IMR-90 (cell line): ENCODE data around the gene PTH1R.

Experiments
- BHLHE40 ChIP-seq: fragments of 150-350 bp; IDR thresholded peaks from 2 replicates; pipeline ENCODE4 v1.6.1; 2016; ENCODE audit warnings: mild to moderate bottlenecking, low read depth, low read length
- CEBPB ChIP-seq: IDR thresholded peaks from 2 replicates; pipeline ENCODE4 v1.6.1; 2012; ENCODE audit warnings: low read depth, low read length, improper control_type of control experiment
- CHD1 ChIP-seq: IDR thresholded peaks from 2 replicates; pipeline ENCODE4 v1.6.1; 2012; ENCODE audit warnings: low read depth, low read length, improper control_type of control experiment
- CTCF ChIP-seq: conservative IDR thresholded peaks from 2 replicates; pipeline ENCODE4 v1.5.1; 2012; ENCODE audit warnings: mild to moderate bottlenecking, low read depth, low read length, improper control_type of control experiment
- ELK1 ChIP-seq: fragments of 150-350 bp; IDR thresholded peaks from 2 replicates; pipeline ENCODE4 v1.6.1; 2016; ENCODE audit warnings: low read depth, mild to moderate bottlenecking, low read length, moderate library complexity, borderline replicate concordance
- FOS ChIP-seq: fragments of 150-350 bp; IDR thresholded peaks from 2 replicates; pipeline ENCODE4 v1.6.1; 2016; ENCODE audit warnings: low read depth, low read length
- MAFK ChIP-seq: IDR thresholded peaks from 2 replicates; pipeline ENCODE4 v1.6.1; 2012; ENCODE audit warnings: low read depth, low read length, improper control_type of control experiment
- MAZ ChIP-seq: IDR thresholded peaks from 2 replicates; pipeline ENCODE4 v1.6.1; 2012; ENCODE audit warnings: low read depth, mild to moderate bottlenecking, low read length, improper control_type of control experiment, moderate library complexity, borderline replicate concordance
- NFE2L2 ChIP-seq: fragments of 150-350 bp; IDR thresholded peaks from 2 replicates; pipeline ENCODE4 v1.6.1; 2016; ENCODE audit warnings: low read depth, mild to moderate bottlenecking, low read length
- POLR2A ChIP-seq: IDR thresholded peaks from 2 replicates; pipeline ENCODE4 v1.6.1; 2012; ENCODE audit warnings: mild to moderate bottlenecking, low read depth, low read length
- RAD21 ChIP-seq: IDR thresholded peaks from 2 replicates; pipeline ENCODE4 v1.6.1; 2012; ENCODE audit warnings: low read length, improper control_type of control experiment
- RCOR1 ChIP-seq: IDR thresholded peaks from 2 replicates; pipeline ENCODE4 v1.6.1; 2012; ENCODE audit warnings: mild to moderate bottlenecking, low read length, improper control_type of control experiment; ENCODE audit not compliant: insufficient replicate concordance
- USF2 ChIP-seq: fragments of 150-350 bp; IDR thresholded peaks from 2 replicates; pipeline ENCODE4 v1.6.1; 2017; ENCODE audit warnings: mild to moderate bottlenecking, antibody characterized with exemption, low read length, low read depth

- TF ChIP-seq CTCF (no peak), CEBPB (no peak), POLR2A (no peak), USF2 (no peak), RAD21 (no peak), FOS (no peak), ELK1 (no peak), BHLHE40 (no peak), RCOR1 (no peak), MAFK (no peak), MAZ (no peak), CHD1 (no peak), NFE2L2 (no peak)
Measured at GRCh38 chr3:46900356-46900755, 22.8 kb downstream of the PTH1R start.
